ENCODE results near the gene DGKH. TPM values are rescaled to one million over a fixed set of nuclear protein-coding genes. Genes with fewer than 3 reads are reported as not detected.

DGKH gene
- total RNA-seq, 6 donors from 2014 or later = 9.6 to 33.2 (median 17.4) TPM

- no peak for DNase-seq
Measured at GRCh38 chr13:42114912-42115311, 66.5 kb downstream of the DGKH start.

GRCh38 chr13:42116225-42116624 lies 67.8 kb downstream of the DGKH start:
- Histone ChIP-seq H3K27me3 (no peaks in the 10 kb centered on the region), H3K36me3 (no peaks in the 10 kb centered on the region), H3K27ac (no peak overlapping the region), H3K9me3 (no peaks in the 10 kb centered on the region), H3K4me3 (no peak overlapping the region), H3K4me1 (no peaks in the 10 kb centered on the region)
- ATAC-seq (ENCODE audit: low FRiP score in 2 of 2) (no peak), DNase-seq (no peak)
- TF ChIP-seq POLR2A (IDR thresholded peaks at IDR 0.05) (no peak), POLR2AphosphoS5 (IDR thresholded peaks at IDR 0.05) (no peak), CTCF (IDR thresholded peaks at IDR 0.05) (no peak), EP300 (IDR thresholded peaks at IDR 0.05) (no peak)
- WGBS, 2 donors = 68 to 75% methylated on average over 2 of the region's 2 CpGs

More at GRCh38 chr13:42114912-42115311, 66.5 kb downstream of the DGKH start:
- Histone ChIP-seq H3K9me3 (no peaks in the 10 kb centered on the region), H3K4me1 (peaks cover 3 to 9% (median 6%) of the 10 kb centered on the region in 4 donors), H3K27me3 (no peaks in the 10 kb centered on the region), H3K4me3 (no peak overlapping the region), H3K27ac (no peak overlapping the region), H3K36me3 (no peaks in the 10 kb centered on the region)
- TF ChIP-seq CTCF (IDR thresholded peaks at IDR 0.05) (no peak), POLR2A (IDR thresholded peaks at IDR 0.05) (no peak), POLR2AphosphoS5 (IDR thresholded peaks at IDR 0.05) (no peak), EP300 (IDR thresholded peaks at IDR 0.05) (no peak)
- no peak for ATAC-seq (ENCODE audit: low FRiP score in 2 of 2)
- 61 to 63% methylated on average over 4 of the region's 4 CpGs for WGBS, 2 donors

GRCh38 chr13:42119041-42119440 lies 70.6 kb downstream of the DGKH start:
- no peak for TF ChIP-seq POLR2A (IDR thresholded peaks at IDR 0.05)
- no peak for TF ChIP-seq CTCF (IDR thresholded peaks at IDR 0.05)
- TF ChIP-seq POLR2AphosphoS5 (IDR thresholded peaks at IDR 0.05) = no peak
- TF ChIP-seq EP300 (IDR thresholded peaks at IDR 0.05) = no peak
- Histone ChIP-seq H3K4me3 (no peak overlapping the region), H3K27me3 (no peaks in the 10 kb centered on the region), H3K4me1 (no peaks in the 10 kb centered on the region), H3K9me3 (no peaks in the 10 kb centered on the region), H3K36me3 (no peaks in the 10 kb centered on the region), H3K27ac (no peak overlapping the region)
- no peak for ATAC-seq (ENCODE audit: low FRiP score in 2 of 2)
- DNase-seq = no peak
- WGBS, 2 donors = 95 to 97% methylated on average over 5 of the region's 5 CpGs

- no peak overlapping the region for H3K4me3 ChIP-seq
- no peak for ATAC-seq (ENCODE audit: low FRiP score in 2 of 2)
- H3K36me3 ChIP-seq = no peaks in the 10 kb centered on the region
- no peak overlapping the region for H3K27ac ChIP-seq
- no peak for DNase-seq
- 77 to 93% methylated on average over 1 of the region's 1 CpG for WGBS, 2 donors
- H3K4me1 ChIP-seq = peaks cover 0 to 6% (median 4%) of the 10 kb centered on the region in 4 donors
- no peaks in the 10 kb centered on the region for H3K9me3 ChIP-seq
- no peaks in the 10 kb centered on the region for H3K27me3 ChIP-seq
- TF ChIP-seq CTCF (IDR thresholded peaks at IDR 0.05) = no peak
- TF ChIP-seq EP300 (IDR thresholded peaks at IDR 0.05) = no peak
- no peak for TF ChIP-seq POLR2AphosphoS5 (IDR thresholded peaks at IDR 0.05)
- TF ChIP-seq POLR2A (IDR thresholded peaks at IDR 0.05) = no peak
Measured at GRCh38 chr13:42119875-42120274, 71.4 kb downstream of the DGKH start.

- 96 to 97% methylated on average over 2 of the region's 2 CpGs for WGBS, 2 donors
- ATAC-seq (ENCODE audit: low FRiP score in 2 of 2) = no peak
Measured at GRCh38 chr13:42123600-42123999, 75.2 kb downstream of the DGKH start.

More at GRCh38 chr13:42123600-42123999, 75.2 kb downstream of the DGKH start:
- Histone ChIP-seq H3K27ac (no peak overlapping the region), H3K36me3 (peaks cover 0 to 15% (median under 1%) of the 10 kb centered on the region in 4 donors), H3K4me1 (peaks cover 0 to 12% (median 4%) of the 10 kb centered on the region in 4 donors), H3K27me3 (no peaks in the 10 kb centered on the region), H3K4me3 (no peak overlapping the region), H3K9me3 (no peaks in the 10 kb centered on the region)
- no peak for TF ChIP-seq POLR2A (IDR thresholded peaks at IDR 0.05)
- no peak for TF ChIP-seq POLR2AphosphoS5 (IDR thresholded peaks at IDR 0.05)
- TF ChIP-seq EP300 (IDR thresholded peaks at IDR 0.05) = no peak
- no peak for TF ChIP-seq CTCF (IDR thresholded peaks at IDR 0.05)
- no peak for DNase-seq

Data from upper lobe of left lung (tissue), 6 donors.